Measurements from ENCODE around the gene KAZN.

GRCh38 chr1:14790982-14791381 is 192.5 kb downstream of the KAZN start:
- TF ChIP-seq CTCF (tag by site-specific recombination; IDR thresholded peaks at IDR 0.05) (no peak), YY1 (tag by site-specific recombination; IDR thresholded peaks at IDR 0.05) (no peak), ZNF585B (tag by site-specific recombination; IDR thresholded peaks at IDR 0.05) (no peak), PATZ1 (tag by site-specific recombination; IDR thresholded peaks at IDR 0.05) (no peak), ZNF335 (tag by site-specific recombination; conservative IDR thresholded peaks at IDR 0.05) (no peak), ZXDB (tag by site-specific recombination; IDR thresholded peaks at IDR 0.05) (no peak), ZNF571 (tag by site-specific recombination; IDR thresholded peaks at IDR 0.05) (no peak), ZNF138 (tag by site-specific recombination; IDR thresholded peaks at IDR 0.05; ENCODE audit: borderline replicate concordance) (no peak), ZNF423 (tag by site-specific recombination; IDR thresholded peaks at IDR 0.05) (no peak), ZSCAN18 (tag by site-specific recombination; IDR thresholded peaks at IDR 0.05) (no peak), ZNF274 (IDR thresholded peaks at IDR 0.05; ENCODE audit: low read length) (no peak), ZNF274 (tag by site-specific recombination; IDR thresholded peaks at IDR 0.05; ENCODE audit: borderline replicate concordance) (no peak), ZNF362 (tag by site-specific recombination; IDR thresholded peaks at IDR 0.05) (no peak)
- TF ChIP-seq, protein P1, sequence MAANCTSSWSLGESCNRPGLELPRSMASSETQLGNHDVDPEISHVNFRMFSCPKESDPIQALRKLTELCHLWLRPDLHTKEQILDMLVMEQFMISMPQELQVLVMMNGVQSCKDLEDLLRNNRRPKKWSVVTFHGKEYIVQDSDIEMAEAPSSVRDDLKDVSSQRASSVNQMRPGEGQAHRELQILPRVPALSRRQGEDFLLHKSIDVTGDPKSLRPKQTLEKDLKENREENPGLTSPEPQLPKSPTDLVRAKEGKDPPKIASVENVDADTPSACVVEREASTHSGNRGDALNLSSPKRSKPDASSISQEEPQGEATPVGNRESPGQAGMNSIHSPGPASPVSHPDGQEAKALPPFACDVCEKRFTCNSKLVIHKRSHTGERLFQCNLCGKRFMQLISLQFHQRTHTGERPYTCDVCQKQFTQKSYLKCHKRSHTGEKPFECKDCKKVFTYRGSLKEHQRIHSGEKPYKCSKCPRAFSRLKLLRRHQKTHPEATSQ (tag by site-specific recombination; IDR thresholded peaks at IDR 0.05) = no peak
- TF ChIP-seq, protein P2, sequence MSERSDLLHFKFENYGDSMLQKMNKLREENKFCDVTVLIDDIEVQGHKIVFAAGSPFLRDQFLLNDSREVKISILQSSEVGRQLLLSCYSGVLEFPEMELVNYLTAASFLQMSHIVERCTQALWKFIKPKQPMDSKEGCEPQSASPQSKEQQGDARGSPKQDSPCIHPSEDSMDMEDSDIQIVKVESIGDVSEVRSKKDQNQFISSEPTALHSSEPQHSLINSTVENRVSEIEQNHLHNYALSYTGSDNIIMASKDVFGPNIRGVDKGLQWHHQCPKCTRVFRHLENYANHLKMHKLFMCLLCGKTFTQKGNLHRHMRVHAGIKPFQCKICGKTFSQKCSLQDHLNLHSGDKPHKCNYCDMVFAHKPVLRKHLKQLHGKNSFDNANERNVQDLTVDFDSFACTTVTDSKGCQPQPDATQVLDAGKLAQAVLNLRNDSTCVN (tag by site-specific recombination; optimal IDR thresholded peaks at IDR 0.05) = no peak

Measured in HEK293 (cell line).